MCF 10A (cell line): ENCODE measurements around the gene RAB13. TPM values are rescaled to one million over a fixed set of nuclear protein-coding genes. Genes with fewer than 3 reads are reported as not detected.
A peak's percentile ranks its signal among the peaks of the same experiment; 100 is the strongest.
"Not testable (repeated sequence)": the region's sequence is repeated elsewhere in the genome, so short reads cannot be mapped to it uniquely, and the experiment has no call there.

Experiments
- BruUV-seq: library from RNA; stranded (reverse); fragments of 400-500 nt; replicated peaks from 2 replicates; lab custom pipeline; 2021; lab: Mats Ljungman, UMichigan
- CTCF ChIA-PET: fragments of 300-600 bp; sonication (Branson Sonifier 250); formaldehyde crosslinking; extraction: SDS; loops from one replicate; lab custom pipeline; 2021; ENCODE audit warnings: antibody characterized with exemption, inconsistent platforms; lab: Yijun Ruan, JAX
- POLR2A ChIA-PET: fragments of 300-600, 350-650 bp; sonication (Branson Sonifier 250); formaldehyde crosslinking; extraction: SDS; loops from one replicate; lab custom pipeline; 2020; ENCODE audit warnings: antibody characterized with exemption, inconsistent platforms; lab: Yijun Ruan, JAX
- DNase-seq: peaks from one replicate; pipeline ENCODE4 v3.0.0-alpha.2; 2018; ENCODE audit not compliant: unreplicated experiment
- H3K27ac Mint-ChIP-seq: one replicate; pipeline ENCODE4 v1.8.0; 2022; ENCODE audit warnings: mild to moderate bottlenecking, low read depth, mixed read lengths; ENCODE audit not compliant: unreplicated experiment
- H3K27me3 Mint-ChIP-seq: one replicate; pipeline ENCODE4 v1.8.0; 2022; ENCODE audit warnings: mixed read lengths; ENCODE audit not compliant: insufficient read depth, unreplicated experiment
- H3K36me3 Mint-ChIP-seq: one replicate; pipeline ENCODE4 v1.8.0; 2022; ENCODE audit warnings: mild to moderate bottlenecking, moderate library complexity, mixed read lengths; ENCODE audit not compliant: insufficient read depth, unreplicated experiment
- H3K4me1 Mint-ChIP-seq: one replicate; pipeline ENCODE4 v1.8.0; 2022; ENCODE audit warnings: mixed read lengths; ENCODE audit not compliant: insufficient read depth, unreplicated experiment
- H3K4me3 Mint-ChIP-seq: one replicate; pipeline ENCODE4 v1.8.0; 2022; ENCODE audit warnings: mild to moderate bottlenecking, moderate library complexity, mixed read lengths; ENCODE audit not compliant: unreplicated experiment
- H3K9me3 Mint-ChIP-seq: one replicate; pipeline ENCODE4 v1.8.0; 2022; ENCODE audit warnings: mixed read lengths; ENCODE audit not compliant: unreplicated experiment
- intact Hi-C: fragments of 100-400 bp; cut with micrococcal nuclease; formaldehyde crosslinking; loops from 2 replicates; pipeline ENCODE4 v1.14.1; 2022
- total RNA-seq: library from RNA; stranded (reverse); gene quantifications from 2 replicates; pipeline ENCODE4 v1.2.3, GENCODE V29; 2022
- TF ChIP-seq, protein P1 (sequence below): fragments of 200-600 bp; IDR thresholded peaks from one replicate; pipeline ENCODE4 v1.8.0; 2022; ENCODE audit warnings: antibody characterized with exemption, mild to moderate bottlenecking; ENCODE audit not compliant: unreplicated experiment

RAB13 gene
- total RNA-seq, 1 experiment from 2014 or later, result 71.6 TPM

GRCh38 chr1:154000420-154000819 is 14.3 kb upstream of the RAB13 start:
- ChIA-PET CTCF (interaction anchor here (1.4 kb wide), 1 partner anchor 13 kb away, joined by 3 read pairs; no protein-coding TSS in a partner anchor), POLR2A (interaction anchor here (5.2 kb wide), 1 partner anchor 9 kb away, joined by 53 read pairs; the partner anchor contains the start of gene RPS27)
- no peak overlapping the region for H3K27ac Mint-ChIP-seq
- no peak for DNase-seq
- no peak overlapping the region for H3K4me3 Mint-ChIP-seq
- H3K4me1 Mint-ChIP-seq, result no peaks in the 10 kb centered on the region
- TF ChIP-seq, protein P1, sequence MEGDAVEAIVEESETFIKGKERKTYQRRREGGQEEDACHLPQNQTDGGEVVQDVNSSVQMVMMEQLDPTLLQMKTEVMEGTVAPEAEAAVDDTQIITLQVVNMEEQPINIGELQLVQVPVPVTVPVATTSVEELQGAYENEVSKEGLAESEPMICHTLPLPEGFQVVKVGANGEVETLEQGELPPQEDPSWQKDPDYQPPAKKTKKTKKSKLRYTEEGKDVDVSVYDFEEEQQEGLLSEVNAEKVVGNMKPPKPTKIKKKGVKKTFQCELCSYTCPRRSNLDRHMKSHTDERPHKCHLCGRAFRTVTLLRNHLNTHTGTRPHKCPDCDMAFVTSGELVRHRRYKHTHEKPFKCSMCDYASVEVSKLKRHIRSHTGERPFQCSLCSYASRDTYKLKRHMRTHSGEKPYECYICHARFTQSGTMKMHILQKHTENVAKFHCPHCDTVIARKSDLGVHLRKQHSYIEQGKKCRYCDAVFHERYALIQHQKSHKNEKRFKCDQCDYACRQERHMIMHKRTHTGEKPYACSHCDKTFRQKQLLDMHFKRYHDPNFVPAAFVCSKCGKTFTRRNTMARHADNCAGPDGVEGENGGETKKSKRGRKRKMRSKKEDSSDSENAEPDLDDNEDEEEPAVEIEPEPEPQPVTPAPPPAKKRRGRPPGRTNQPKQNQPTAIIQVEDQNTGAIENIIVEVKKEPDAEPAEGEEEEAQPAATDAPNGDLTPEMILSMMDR, result no peak
- no peaks in the 10 kb centered on the region for H3K9me3 Mint-ChIP-seq
- intact Hi-C loops, result no loop called here
- H3K36me3 Mint-ChIP-seq, result peaks cover 18% of the 10 kb centered on the region
- BruUV-seq, result no TSS peak
- H3K27me3 Mint-ChIP-seq, result no peaks in the 10 kb centered on the region

- CTCF ChIA-PET, result interaction anchor here (0.6 kb wide), 1 partner anchor 319 kb away, joined by 3 read pairs; no protein-coding TSS in a partner anchor
- intact Hi-C loops, H3K4me1 Mint-ChIP-seq, BruUV-seq, DNase-seq, H3K4me3 Mint-ChIP-seq, H3K27me3 Mint-ChIP-seq, H3K9me3 Mint-ChIP-seq: not testable (repeated sequence)
- Mint-ChIP-seq H3K27ac (peak overlapping the region; percentile 59), H3K36me3 (peaks cover 53% of the 10 kb centered on the region)
- POLR2A ChIA-PET, result interaction anchor here (2.2 kb wide), 1 partner anchor 185 kb away, joined by 4 read pairs; no protein-coding TSS in a partner anchor
Observed at GRCh38 chr1:153996882-153997281, 10.7 kb upstream of the RAB13 start.

DNA sequence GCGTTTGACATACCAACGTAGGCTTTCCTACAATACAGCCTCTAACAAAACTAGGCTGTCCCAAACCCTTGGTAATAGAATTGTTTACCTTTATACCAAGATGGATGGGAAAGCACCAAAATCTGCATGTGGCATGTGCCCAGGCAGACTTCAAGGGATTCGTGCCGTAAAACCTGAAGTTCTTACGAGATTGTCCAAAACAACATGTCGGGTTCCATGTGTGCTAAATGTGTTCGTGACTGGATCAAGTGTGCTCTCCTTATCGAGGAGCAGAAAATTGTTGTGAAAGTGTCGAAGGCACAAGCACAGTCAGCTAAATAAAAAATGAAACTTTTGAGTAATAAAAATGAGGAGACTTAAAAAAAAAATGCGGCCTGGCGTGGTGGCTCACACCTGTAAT is 9.5 kb upstream of the RAB13 start:
- peaks cover 19% of the 10 kb centered on the region for H3K4me1 Mint-ChIP-seq
- TF ChIP-seq, protein P1, result no peak
- no peak overlapping the region for H3K27ac Mint-ChIP-seq
- no peaks in the 10 kb centered on the region for H3K27me3 Mint-ChIP-seq
- peaks cover 66% of the 10 kb centered on the region for H3K36me3 Mint-ChIP-seq
- ChIA-PET CTCF (interaction anchor here (0.6 to 1.0 kb wide), 3 partner anchors 184 to 320 kb away, joined by 3 read pairs; no protein-coding TSS in a partner anchor), POLR2A (interaction anchor here (0.5 to 13.2 kb wide), 7 partner anchors 9 to 186 kb away, joined by 3 to 358 read pairs (median 4); partner anchors contain the start of genes CREB3L4, JTB, RAB13 and SLC39A1)
- intact Hi-C loops, result no loop called here
- no peaks in the 10 kb centered on the region for H3K9me3 Mint-ChIP-seq
- no TSS peak for BruUV-seq
- no peak for DNase-seq
- no peak overlapping the region for H3K4me3 Mint-ChIP-seq

DNA sequence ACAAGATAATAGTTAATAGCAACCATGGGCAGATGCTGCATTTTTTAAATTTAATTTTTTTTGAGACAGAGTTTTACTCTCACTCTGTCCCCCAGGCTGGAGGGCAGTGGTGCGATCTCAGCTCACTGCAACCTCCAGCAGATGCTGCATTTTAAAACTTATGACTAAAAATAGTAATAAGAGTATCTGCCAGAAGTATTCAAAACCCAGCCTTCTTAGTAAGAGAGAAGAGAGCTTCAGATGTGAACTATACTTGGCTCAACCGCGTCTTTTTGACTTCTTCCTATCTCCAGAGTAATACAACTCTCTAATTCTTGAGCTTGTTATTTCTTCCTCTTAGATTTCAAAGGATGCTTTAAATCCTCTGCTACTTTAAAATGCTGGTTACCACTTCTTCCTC is 9.1 kb upstream of the RAB13 start:
- Mint-ChIP-seq H3K4me3 (no peak overlapping the region), H3K27me3 (no peaks in the 10 kb centered on the region), H3K36me3 (peaks cover 70% of the 10 kb centered on the region), H3K4me1 (peaks cover 22% of the 10 kb centered on the region), H3K9me3 (no peaks in the 10 kb centered on the region), H3K27ac (no peak overlapping the region)
- ChIA-PET CTCF (interaction anchor here (0.6 to 1.0 kb wide), 3 partner anchors 184 to 319 kb away, joined by 3 read pairs; no protein-coding TSS in a partner anchor), POLR2A (interaction anchor here (0.6 to 13.2 kb wide), 9 partner anchors 9 to 637 kb away, joined by 3 to 358 read pairs (median 4); partner anchors contain the start of genes CREB3L4, JTB, RAB13 and SLC39A1)
- no peak for DNase-seq
- no TSS peak for BruUV-seq
- intact Hi-C loops, result no loop called here
- TF ChIP-seq, protein P1, result no peak
